ENCODE results near the gene BCKDHA.

DNA sequence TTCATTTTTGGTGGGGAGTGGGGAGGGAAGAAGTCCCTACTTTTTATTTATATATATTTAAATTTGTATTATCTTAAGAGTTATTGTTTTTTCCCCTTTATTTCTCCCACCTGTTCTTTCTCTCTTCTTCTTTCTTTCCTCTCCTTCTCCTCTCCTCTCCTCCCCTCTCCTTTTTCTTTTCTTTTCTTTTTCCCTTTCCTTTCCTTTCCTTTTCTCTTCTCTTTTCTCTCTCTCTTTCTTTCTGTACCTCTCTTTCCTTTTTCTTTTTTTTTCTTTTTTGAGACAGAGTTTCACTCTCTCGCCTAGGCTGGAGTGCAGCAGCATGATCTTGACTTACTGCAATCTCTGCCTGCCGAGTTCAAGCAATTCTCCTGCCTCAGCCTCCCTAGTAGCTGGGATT lies 1.9 kb downstream of the BCKDHA start:
- TF ChIP-seq, protein P1, sequence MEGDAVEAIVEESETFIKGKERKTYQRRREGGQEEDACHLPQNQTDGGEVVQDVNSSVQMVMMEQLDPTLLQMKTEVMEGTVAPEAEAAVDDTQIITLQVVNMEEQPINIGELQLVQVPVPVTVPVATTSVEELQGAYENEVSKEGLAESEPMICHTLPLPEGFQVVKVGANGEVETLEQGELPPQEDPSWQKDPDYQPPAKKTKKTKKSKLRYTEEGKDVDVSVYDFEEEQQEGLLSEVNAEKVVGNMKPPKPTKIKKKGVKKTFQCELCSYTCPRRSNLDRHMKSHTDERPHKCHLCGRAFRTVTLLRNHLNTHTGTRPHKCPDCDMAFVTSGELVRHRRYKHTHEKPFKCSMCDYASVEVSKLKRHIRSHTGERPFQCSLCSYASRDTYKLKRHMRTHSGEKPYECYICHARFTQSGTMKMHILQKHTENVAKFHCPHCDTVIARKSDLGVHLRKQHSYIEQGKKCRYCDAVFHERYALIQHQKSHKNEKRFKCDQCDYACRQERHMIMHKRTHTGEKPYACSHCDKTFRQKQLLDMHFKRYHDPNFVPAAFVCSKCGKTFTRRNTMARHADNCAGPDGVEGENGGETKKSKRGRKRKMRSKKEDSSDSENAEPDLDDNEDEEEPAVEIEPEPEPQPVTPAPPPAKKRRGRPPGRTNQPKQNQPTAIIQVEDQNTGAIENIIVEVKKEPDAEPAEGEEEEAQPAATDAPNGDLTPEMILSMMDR (IDR thresholded peaks at IDR 0.05; ENCODE audit: insufficient read depth, low read depth, low read length) = no peak
- TF ChIP-seq EZH2 (IDR thresholded peaks at IDR 0.05; ENCODE audit: insufficient read depth, low read length) = no peak

All from astrocyte (in vitro differentiated cells and primary cell).